ENCODE measurements around the gene ZFPM1. TPM values are rescaled to one million over a fixed set of nuclear protein-coding genes. Genes with fewer than 3 reads are reported as not detected.

ZFPM1 gene
- total RNA-seq, 1 experiment from 2014 or later = 3.9 TPM

GRCh38 chr16:88473666-88474534 lies 20.8 kb downstream of the ZFPM1 start:
- no peak for ATAC-seq
- no peak overlapping the region for H3K27ac ChIP-seq (ENCODE audit: low read length)
- no peak overlapping the region for H3K4me3 ChIP-seq (ENCODE audit: low read depth in 2 of 2, low read length in 2 of 2)
- TF ChIP-seq POLR2AphosphoS5 (IDR thresholded peaks at IDR 0.05; ENCODE audit: low read depth, low read length) (no peak), REST (IDR thresholded peaks at IDR 0.05; ENCODE audit: insufficient read depth in 1 of 2, low read depth in 2 of 2, low read length in 1 of 2) (no peak), TCF7L2 (IDR thresholded peaks at IDR 0.05; ENCODE audit: low read depth, low read length) (no peak), SIN3A (IDR thresholded peaks at IDR 0.05; ENCODE audit: borderline replicate concordance, insufficient read depth, low read depth, low read length) (no peak), CTCF (IDR thresholded peaks at IDR 0.05) (no peak)
- in situ Hi-C loops (cut with HindIII; ENCODE audit: low pct_unique_long_range_greater_than_20kb, low sequenced_read_pairs) = no loop called here
- H3K9me3 ChIP-seq (ENCODE audit: control insufficient read depth, insufficient read depth, low read depth, low read length) = no peaks in the 10 kb centered on the region
- H3K27me3 ChIP-seq (ENCODE audit: control insufficient read depth, insufficient read depth, low read length) = no peaks in the 10 kb centered on the region
- H3K36me3 ChIP-seq (ENCODE audit: control insufficient read depth, insufficient read depth, low read length) = no peaks in the 10 kb centered on the region
- no peaks in the 10 kb centered on the region for H3K4me1 ChIP-seq (ENCODE audit: control insufficient read depth, insufficient read depth, low read length)
- no peak for DNase-seq (ENCODE audit: low read depth, low spot score)
- intact Hi-C loops (cut with micrococcal nuclease; ENCODE audit: unreplicated experiment) = no loop called here
- BruUV-seq (replicated peaks) = no TSS peak
- ChIA-PET CTCF (no interaction called here), POLR2A (no interaction called here)

GRCh38 chr16:88475037-88475436 lies 22.0 kb downstream of the ZFPM1 start:
- Histone ChIP-seq H3K4me3 (ENCODE audit: low read depth in 2 of 2, low read length in 2 of 2) (no peak overlapping the region), H3K27ac (ENCODE audit: low read length) (no peak overlapping the region), H3K4me1 (ENCODE audit: control insufficient read depth, insufficient read depth, low read length) (no peaks in the 10 kb centered on the region), H3K27me3 (ENCODE audit: control insufficient read depth, insufficient read depth, low read length) (no peaks in the 10 kb centered on the region), H3K9me3 (ENCODE audit: control insufficient read depth, insufficient read depth, low read depth, low read length) (no peaks in the 10 kb centered on the region), H3K36me3 (ENCODE audit: control insufficient read depth, insufficient read depth, low read length) (no peaks in the 10 kb centered on the region)
- CTCF ChIA-PET = no interaction called here
- in situ Hi-C loops (cut with HindIII; ENCODE audit: low pct_unique_long_range_greater_than_20kb, low sequenced_read_pairs) = no loop called here
- DNase-seq (ENCODE audit: low read depth, low spot score) (no peak), ATAC-seq (no peak)
- TF ChIP-seq SIN3A (IDR thresholded peaks at IDR 0.05; ENCODE audit: borderline replicate concordance, insufficient read depth, low read depth, low read length) (no peak), POLR2AphosphoS5 (IDR thresholded peaks at IDR 0.05; ENCODE audit: low read depth, low read length) (no peak), TCF7L2 (IDR thresholded peaks at IDR 0.05; ENCODE audit: low read depth, low read length) (no peak), REST (IDR thresholded peaks at IDR 0.05; ENCODE audit: insufficient read depth in 1 of 2, low read depth in 2 of 2, low read length in 1 of 2) (no peak), CTCF (IDR thresholded peaks at IDR 0.05) (no peak)
- POLR2A ChIA-PET = interaction anchor here (0.7 kb wide), 2 partner anchors 13 to 1220 kb away, joined by 3 read pairs; no protein-coding TSS in a partner anchor
- BruUV-seq (replicated peaks) = no TSS peak
- intact Hi-C loops (cut with micrococcal nuclease; ENCODE audit: unreplicated experiment) = no loop called here

Data from Panc1 (cell line).